Left colon (tissue), 2 donors: ENCODE results near the gene USP4. TPM values are rescaled to one million over a fixed set of nuclear protein-coding genes. Genes with fewer than 3 reads are reported as not detected.

ENCODE experiments used
- microRNA-seq, 2 donors: library from miRNA; unstranded; fragments of <30 nt; microRNA quantifications; one replicate each; pipeline versions ENCODE4 v1.1.0 to v1.2.0, GENCODE V29; 2020
- total RNA-seq, 2 donors: library from RNA; stranded (reverse); fragmentation: NEBNext Ultra II Directional; extraction: Animal tissue kit (Norgen Biotek cat#: 25700); gene quantifications; one replicate each; pipeline ENCODE4 v1.2.1, GENCODE V29; 2021
- donor health status: DM: no; HTN: no; CAD: no.
- donor health status: DM: yes; HTN: yes; CAD: no.

Gene USP4
- total RNA-seq, 2 donors from 2014 or later = 48.5 to 55.3 TPM

Small RNAs within 50 kb of the gene (microRNA-seq; reads per million reads assigned to microRNA genes)
- 0 reads per million in 2 donors for gene MIR4271

Other genes with a start within 250 kb of the USP4 start
- gene QRICH1, start 246.0 kb downstream of the USP4 start, total RNA-seq = 10 to 100 TPM; 73.5 to 83.6 TPM
- gene QARS1, start 235.3 kb downstream of the USP4 start, total RNA-seq = 100 to 1,000 TPM; 339 to 417 TPM
- 10 to 100 TPM; 66.9 to 67.7 TPM for gene USP19, start 219.2 kb downstream of the USP4 start, total RNA-seq
- gene LAMB2, start 207.0 kb downstream of the USP4 start, total RNA-seq = 100 to 1,000 TPM in 1 of 2 donors, 10 to 100 TPM in 1; 66.1 to 102 TPM
- gene CCDC71, start 173.7 kb downstream of the USP4 start, total RNA-seq = 10 to 100 TPM; 16.3 to 20.3 TPM
- 10 to 100 TPM in 1 of 2 donors, 1 to 10 TPM in 1; 4.6 to 12.5 TPM for gene KLHDC8B, start 168.5 kb downstream of the USP4 start, total RNA-seq
- gene C3orf62, start 62.8 kb downstream of the USP4 start, total RNA-seq = 1 to 10 TPM; 4.7 to 4.8 TPM
- 100 to 1,000 TPM; 128 to 146 TPM for gene GPX1, start 18.3 kb upstream of the USP4 start, total RNA-seq
- 100 to 1,000 TPM; 466 to 477 TPM for gene RHOA, start 71.9 kb upstream of the USP4 start, total RNA-seq
- gene TCTA, start 72.4 kb upstream of the USP4 start, total RNA-seq = 10 to 100 TPM; 39.5 to 41.7 TPM
- gene AMT, start 82.4 kb upstream of the USP4 start, total RNA-seq = 10 to 100 TPM; 21.5 to 24.7 TPM
- gene NICN1, start 89.3 kb upstream of the USP4 start, total RNA-seq = 10 to 100 TPM in 1 of 2 donors, 1 to 10 TPM in 1; 9.6 to 11.9 TPM
- 100 to 1,000 TPM in 1 of 2 donors, 10 to 100 TPM in 1; 88.3 to 107 TPM for gene DAG1, start 130.2 kb upstream of the USP4 start, total RNA-seq
- under 1 TPM; 0.24 to 0.25 TPM for gene BSN, start 214.4 kb upstream of the USP4 start, total RNA-seq